SK-N-SH (cell line): ENCODE measurements around the gene CALCR. TPM values are rescaled to one million over a fixed set of nuclear protein-coding genes. Genes with fewer than 3 reads are reported as not detected.

Experiments
- CTCF ChIA-PET: fragments of 300-600, 350-600 bp; formaldehyde crosslinking; extraction: SDS; loops from one replicate; lab custom pipeline; 2021; lab: Yijun Ruan, JAX
- POLR2A ChIA-PET: fragments of 350-600 bp; sonication (Branson Sonifier 250); formaldehyde crosslinking; extraction: SDS; loops from one replicate; lab custom pipeline; 2020; ENCODE audit warnings: antibody characterized with exemption, inconsistent platforms; lab: Yijun Ruan, JAX
- DNase-seq: peaks from one replicate; pipeline ENCODE4 v3.0.0; 2012
- H2AFZ ChIP-seq: fragments of 200-600 bp; sonication (generic); 2 replicates; pipeline ENCODE4 v1.8.1; 2016; ENCODE audit warnings: antibody characterized with exemption, mild to moderate bottlenecking, low read depth
- H3F3A ChIP-seq: fragments of 200-600 bp; sonication (generic); replicated peaks from 2 replicates; pipeline ENCODE3; 2016; ENCODE audit warnings: antibody characterized with exemption, mild to moderate bottlenecking; ENCODE audit not compliant: insufficient read depth
- H3K27ac ChIP-seq, 2 experiments: fragments of 200-500 bp in 1 of 2; fragments of 200-600 bp in 1 of 2; sonication (Bioruptor generic) in 1 of 2; sonication (generic), shearing (Covaris generic) in 1 of 2; 2 replicates each; pipeline versions ENCODE4 v1.5.1 to v1.6.1; 2014 to 2016; ENCODE audit warnings: low read depth in 2 of 2, inconsistent platforms in 1 of 2, low read length in 1 of 2, mild to moderate bottlenecking in 1 of 2, mixed read lengths in 1 of 2
- H3K27me3 ChIP-seq: fragments of 200-600 bp; sonication (generic), shearing (Covaris generic); 2 replicates; pipeline ENCODE4 v1.6.1; 2016; ENCODE audit warnings: mixed run types; ENCODE audit not compliant: insufficient read depth
- H3K36me3 ChIP-seq, 2 experiments: fragments of 200-500 bp in 1 of 2; fragments of 200-600 bp in 1 of 2; sonication (Bioruptor generic) in 1 of 2; sonication (generic) in 1 of 2; replicated peaks in 1 of 2; 2 replicates each; pipeline versions ENCODE3 to v1.5.1; 2014 to 2016; ENCODE audit warnings: low read length in 1 of 2, mild to moderate bottlenecking in 1 of 2; ENCODE audit not compliant: insufficient read depth in 2 of 2, control insufficient read depth in 1 of 2
- H3K4me1 ChIP-seq, 2 experiments: fragments of 200-500 bp in 1 of 2; fragments of 200-600 bp in 1 of 2; sonication (Bioruptor generic) in 1 of 2; sonication (generic), shearing (Covaris generic) in 1 of 2; 2 replicates each; pipeline versions ENCODE4 v1.5.1 to v1.6.1; 2014 to 2016; ENCODE audit warnings: low read depth in 1 of 2, low read length in 1 of 2, mixed run types in 1 of 2; ENCODE audit not compliant: insufficient read depth in 2 of 2, control insufficient read depth in 1 of 2
- H3K4me2 ChIP-seq: fragments of 200-600 bp; sonication (generic), shearing (Covaris generic); 2 replicates; pipeline ENCODE4 v1.6.1; 2017; ENCODE audit warnings: mixed run types
- H3K4me3 ChIP-seq, 2 experiments: fragments of 200-500 bp in 1 of 2; fragments of 200-600 bp in 1 of 2; sonication (Bioruptor generic) in 1 of 2; sonication (generic), shearing (Covaris generic) in 1 of 2; 2 replicates each; pipeline versions ENCODE4 v1.5.1 to v1.8.1; 2014 to 2016; ENCODE audit warnings: low read depth in 2 of 2, inconsistent platforms in 1 of 2, low read length in 1 of 2, mild to moderate bottlenecking in 1 of 2, mixed read lengths in 1 of 2, moderate library complexity in 1 of 2
- H3K79me2 ChIP-seq: fragments of 200-600 bp; sonication (generic); 2 replicates; pipeline ENCODE4 v1.8.1; 2017; ENCODE audit warnings: mild to moderate bottlenecking; ENCODE audit not compliant: insufficient read depth
- H3K9ac ChIP-seq: fragments of 200-600 bp; sonication (generic); 2 replicates; pipeline ENCODE4 v1.6.1; 2017; ENCODE audit warnings: mixed run types
- H3K9me2 ChIP-seq: fragments of 200-600 bp; sonication (generic); 2 replicates; pipeline ENCODE4 v1.6.1; 2017; ENCODE audit warnings: mixed run types
- H3K9me3 ChIP-seq: fragments of 200-600 bp; sonication (generic); 2 replicates; pipeline ENCODE4 v1.6.1; 2017; ENCODE audit warnings: mixed run types, mild to moderate bottlenecking, moderate library complexity
- H4K20me1 ChIP-seq: fragments of 200-600 bp; sonication (generic); 2 replicates; pipeline ENCODE4 v1.6.1; 2017; ENCODE audit warnings: mild to moderate bottlenecking, mixed run types; ENCODE audit not compliant: insufficient read depth
- CHD2 ChIP-seq: fragments of 150-350 bp; IDR thresholded peaks from 2 replicates; pipeline ENCODE4 v1.6.1; 2018; ENCODE audit warnings: low read length; ENCODE audit not compliant: partially characterized antibody
- EP300 ChIP-seq, 2 experiments: IDR thresholded peaks; 2 replicates each; pipeline versions ENCODE4 v1.4.0 to v1.6.1; 2012; ENCODE audit warnings: borderline replicate concordance in 1 of 2, low read depth in 1 of 2, low read length in 1 of 2
- EZH2phosphoT487 ChIP-seq: fragments of 200-600 bp; sonication (generic); IDR thresholded peaks from 2 replicates; pipeline ENCODE4 v1.6.1; 2017; ENCODE audit warnings: low read depth, mixed run types, mild to moderate bottlenecking, antibody characterized with exemption, moderate library complexity, borderline replicate concordance
- FOSL2 ChIP-seq: IDR thresholded peaks from 2 replicates; pipeline ENCODE4 v1.4.0; 2012; ENCODE audit warnings: low read depth, mild to moderate bottlenecking, moderate library complexity, borderline replicate concordance
- FOXM1 ChIP-seq: IDR thresholded peaks from 2 replicates; pipeline ENCODE4 v1.4.0; 2012; ENCODE audit warnings: low read depth, mild to moderate bottlenecking
- GATA2 ChIP-seq: sonication (generic); formaldehyde crosslinking; IDR thresholded peaks from 2 replicates; pipeline ENCODE4 v1.5.0; 2020; ENCODE audit warnings: mild to moderate bottlenecking, missing genetic modification reagents
- JUND ChIP-seq: IDR thresholded peaks from 2 replicates; pipeline ENCODE4 v1.4.0; 2012
- MEF2A ChIP-seq: IDR thresholded peaks from 2 replicates; pipeline ENCODE4 v1.4.0; 2012; ENCODE audit warnings: low read depth, borderline replicate concordance
- MXI1 ChIP-seq: IDR thresholded peaks from 2 replicates; pipeline ENCODE4 v1.6.1; 2012; ENCODE audit warnings: mild to moderate bottlenecking, low read depth, low read length, improper control_type of control experiment
- NFIC ChIP-seq: IDR thresholded peaks from 2 replicates; pipeline ENCODE4 v1.4.0; 2012; ENCODE audit warnings: borderline replicate concordance
- NRF1 ChIP-seq: IDR thresholded peaks from 2 replicates; pipeline ENCODE4 v1.6.1; 2012; ENCODE audit warnings: low read depth, mild to moderate bottlenecking, low read length
- PBX3 ChIP-seq: IDR thresholded peaks from 2 replicates; pipeline ENCODE4; 2012
- POLR2AphosphoS5 ChIP-seq: IDR thresholded peaks from 2 replicates; pipeline ENCODE4 v1.6.1; 2012; ENCODE audit warnings: low read depth, low read length
- RAD21 ChIP-seq: IDR thresholded peaks from 2 replicates; pipeline ENCODE4 v1.6.1; 2012; ENCODE audit warnings: mild to moderate bottlenecking, low read length
- RCOR1 ChIP-seq: fragments of 150-350 bp; IDR thresholded peaks from 2 replicates; pipeline ENCODE4 v1.6.1; 2017; ENCODE audit warnings: antibody characterized with exemption, low read length
- RXRA ChIP-seq: IDR thresholded peaks from 2 replicates; pipeline ENCODE4 v1.4.0; 2012; ENCODE audit warnings: low read depth, mild to moderate bottlenecking, borderline replicate concordance
- SMC3 ChIP-seq: IDR thresholded peaks from 2 replicates; pipeline ENCODE4 v1.6.1; 2012; ENCODE audit warnings: low read depth, low read length, improper control_type of control experiment
- USF1 ChIP-seq: IDR thresholded peaks from 2 replicates; pipeline ENCODE4 v1.4.0; 2012; ENCODE audit warnings: low read depth, borderline replicate concordance
- USF2 ChIP-seq: fragments of 150-350 bp; IDR thresholded peaks from 2 replicates; pipeline ENCODE4 v1.6.1; 2017; ENCODE audit warnings: antibody characterized with exemption, low read length, low read depth, borderline replicate concordance
- ZBTB33 ChIP-seq: IDR thresholded peaks from 2 replicates; pipeline ENCODE4 v1.4.0; 2012; ENCODE audit warnings: low read depth, borderline replicate concordance
- WGBS: methylation state at CpG from one replicate; pipeline ENCODE4 v1.1.6; 2017; ENCODE audit warnings: low lambda C conversion rate; 5-methylcytosine and 5-hydroxymethylcytosine counted together
- polyA plus RNA-seq, 3 experiments: library from polyadenylated mRNA; depleted of rRNA; stranded (reverse); fragments of >200 nt; gene quantifications; 2 replicates each; pipeline ENCODE4 v1.2.3, GENCODE V29; 2012

Gene CALCR
- polyA plus RNA-seq, 1 of the 3 experiments (the other 2 are of a cell fraction), result 0.12 TPM

GRCh38 chr7:93399642-93400041, 174.9 kb downstream of the CALCR start:
- Histone ChIP-seq H3K4me2 (no peak overlapping the region), H3K27ac (no peak overlapping the region), H3K79me2 (no peaks in the 10 kb centered on the region), H2AFZ (no peak overlapping the region), H3K9me3 (no peaks in the 10 kb centered on the region), H3F3A (no peaks in the 10 kb centered on the region), H3K9me2 (no peaks in the 10 kb centered on the region), H3K4me3 (no peak overlapping the region), H3K27me3 (0 out of 2 replicates have a peak, but pooled peaks cover 17% of the 10 kb centered on the region), H3K4me1 (no peaks in the 10 kb centered on the region), H4K20me1 (no peaks in the 10 kb centered on the region), H3K9ac (no peak overlapping the region), H3K36me3 (no peaks in the 10 kb centered on the region)
- no peak for DNase-seq
- WGBS, result 6% methylated on average over 3 of the region's 3 CpGs
- TF ChIP-seq USF2, result no peak
- no peak for TF ChIP-seq POLR2AphosphoS5
- no peak for TF ChIP-seq PBX3
- TF ChIP-seq NFIC, result no peak
- no peak for TF ChIP-seq ZBTB33
- no peak for TF ChIP-seq EZH2phosphoT487
- no peak for TF ChIP-seq USF1
- no peak for TF ChIP-seq MEF2A
- TF ChIP-seq FOSL2, result no peak
- TF ChIP-seq NRF1, result no peak
- no peak for TF ChIP-seq FOXM1
- ChIA-PET CTCF (no interaction called here), POLR2A (no interaction called here)

GRCh38 chr7:93392984-93393383, 181.5 kb downstream of the CALCR start:
- Histone ChIP-seq H3K27ac (no peak overlapping the region), H3K4me2 (no peak overlapping the region), H3K9ac (no peak overlapping the region), H3K9me3 (no peaks in the 10 kb centered on the region), H3F3A (no peaks in the 10 kb centered on the region), H3K27me3 (peaks cover 14% of the 10 kb centered on the region; the same call in 1 of the 2 replicates), H3K79me2 (no peaks in the 10 kb centered on the region), H2AFZ (no peak overlapping the region), H3K36me3 (no peaks in the 10 kb centered on the region), H3K4me3 (no peak overlapping the region), H3K4me1 (no peaks in the 10 kb centered on the region), H3K9me2 (no peaks in the 10 kb centered on the region), H4K20me1 (no peaks in the 10 kb centered on the region)
- CTCF ChIA-PET, result interaction anchor here (0.6 to 2.7 kb wide), 3 partner anchors 8 to 238 kb away, joined by 3 to 12 read pairs (median 3); no protein-coding TSS in a partner anchor
- 43% methylated on average over 1 of the region's 1 CpG for WGBS
- DNase-seq, result no peak
- POLR2A ChIA-PET, result no interaction called here
- no peak for TF ChIP-seq RCOR1
- TF ChIP-seq CHD2, result no peak
- TF ChIP-seq NFIC, result no peak
- no peak for TF ChIP-seq RAD21
- no peak for TF ChIP-seq GATA2 (CRISPR knock-in tag)
- TF ChIP-seq EP300 (IDR thresholded peaks at IDR 0.05; ENCODE audit: borderline replicate concordance in 1 of 2, low read depth in 1 of 2, low read length in 1 of 2), result no peak
- TF ChIP-seq SMC3, result no peak
- TF ChIP-seq JUND, result no peak
- TF ChIP-seq RXRA, result no peak
- TF ChIP-seq USF1, result no peak
- TF ChIP-seq MXI1, result no peak
- TF ChIP-seq FOSL2, result no peak
- no peak for TF ChIP-seq POLR2AphosphoS5
- no peak for TF ChIP-seq EZH2phosphoT487
